Measurements from ENCODE around the gene SH3BP2. TPM values are rescaled to one million over a fixed set of nuclear protein-coding genes. Genes with fewer than 3 reads are reported as not detected.

The SH3BP2 gene
- polyA plus RNA-seq, 1 of the 3 experiments (the other 2 are of a cell fraction): 25.2 TPM

DNA sequence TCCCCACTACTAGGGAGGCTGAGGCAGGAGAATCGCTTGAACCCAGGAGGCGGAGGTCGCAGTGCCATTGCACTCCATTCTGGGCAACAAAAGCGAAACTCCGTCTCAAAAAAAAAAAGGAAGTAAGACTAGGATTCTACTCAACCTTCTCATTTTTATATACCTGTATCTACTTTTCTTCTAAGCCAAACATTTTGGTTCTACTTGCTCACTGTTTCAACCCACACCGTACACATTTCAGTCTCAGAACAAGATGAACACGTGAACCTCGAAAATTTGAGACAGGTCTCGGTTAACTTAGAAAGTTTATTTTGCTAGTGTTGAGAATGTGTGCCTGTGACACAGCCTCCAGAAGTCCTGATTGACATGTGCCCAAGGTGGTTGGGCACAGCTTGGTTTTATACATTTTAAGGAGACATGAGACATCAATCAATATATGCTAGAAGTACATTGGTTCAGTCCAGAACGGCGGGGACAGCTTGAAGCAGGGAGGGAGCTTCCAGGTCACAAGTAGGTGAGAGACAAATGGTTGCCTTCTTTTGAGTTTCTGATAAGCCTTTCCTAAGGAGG, 54.5 kb downstream of the SH3BP2 start:
- DNase-seq: no peak
- 96% methylated on average over 11 of the region's 11 CpGs for WGBS (ENCODE audit: low lambda C conversion rate)
- Histone ChIP-seq H3K9ac (no peak overlapping the region), H3K4me3 (ENCODE audit: low read depth in 2 of 2, low read length in 1 of 2) (no peak overlapping the region), H3K27me3 (ENCODE audit: insufficient read depth) (no peaks in the 10 kb centered on the region), H3K9me3 (no peaks in the 10 kb centered on the region), H2AFZ (ENCODE audit: low read depth) (no peak overlapping the region), H3K79me2 (ENCODE audit: insufficient read depth) (peaks cover 84% of the 10 kb centered on the region), H3K4me1 (ENCODE audit: control insufficient read depth in 1 of 2, insufficient read depth in 2 of 2, low read depth in 1 of 2, low read length in 1 of 2) (peaks cover 0 to 16% of the 10 kb centered on the region in 2 experiments; a peak in 3 of 4 replicates), H3K27ac (ENCODE audit: low read depth in 2 of 2, low read length in 1 of 2) (no peak overlapping the region), H3K4me2 (peak overlapping the region; percentile 3; the same call in 1 of the 2 replicates), H3K9me2 (no peaks in the 10 kb centered on the region), H3K36me3 (replicated peaks in 1 of 2; ENCODE audit: control insufficient read depth in 1 of 2, insufficient read depth in 2 of 2, low read length in 1 of 2) (no peaks in the 10 kb centered on the region), H3F3A (replicated peaks; ENCODE audit: insufficient read depth) (peaks cover 20% of the 10 kb centered on the region), H4K20me1 (ENCODE audit: insufficient read depth) (peaks cover 74% of the 10 kb centered on the region)
- ChIA-PET POLR2A (interaction anchor here (1.2 kb wide), 1 partner anchor 39 kb away, joined by 3 read pairs; no protein-coding TSS in a partner anchor), CTCF (interaction anchor here (1.3 kb wide), 1 partner anchor 107 kb away, joined by 3 read pairs; no protein-coding TSS in a partner anchor)
- no peak for TF ChIP-seq NRF1 (IDR thresholded peaks at IDR 0.05; ENCODE audit: low read depth, low read length)
- TF ChIP-seq, protein P1, sequence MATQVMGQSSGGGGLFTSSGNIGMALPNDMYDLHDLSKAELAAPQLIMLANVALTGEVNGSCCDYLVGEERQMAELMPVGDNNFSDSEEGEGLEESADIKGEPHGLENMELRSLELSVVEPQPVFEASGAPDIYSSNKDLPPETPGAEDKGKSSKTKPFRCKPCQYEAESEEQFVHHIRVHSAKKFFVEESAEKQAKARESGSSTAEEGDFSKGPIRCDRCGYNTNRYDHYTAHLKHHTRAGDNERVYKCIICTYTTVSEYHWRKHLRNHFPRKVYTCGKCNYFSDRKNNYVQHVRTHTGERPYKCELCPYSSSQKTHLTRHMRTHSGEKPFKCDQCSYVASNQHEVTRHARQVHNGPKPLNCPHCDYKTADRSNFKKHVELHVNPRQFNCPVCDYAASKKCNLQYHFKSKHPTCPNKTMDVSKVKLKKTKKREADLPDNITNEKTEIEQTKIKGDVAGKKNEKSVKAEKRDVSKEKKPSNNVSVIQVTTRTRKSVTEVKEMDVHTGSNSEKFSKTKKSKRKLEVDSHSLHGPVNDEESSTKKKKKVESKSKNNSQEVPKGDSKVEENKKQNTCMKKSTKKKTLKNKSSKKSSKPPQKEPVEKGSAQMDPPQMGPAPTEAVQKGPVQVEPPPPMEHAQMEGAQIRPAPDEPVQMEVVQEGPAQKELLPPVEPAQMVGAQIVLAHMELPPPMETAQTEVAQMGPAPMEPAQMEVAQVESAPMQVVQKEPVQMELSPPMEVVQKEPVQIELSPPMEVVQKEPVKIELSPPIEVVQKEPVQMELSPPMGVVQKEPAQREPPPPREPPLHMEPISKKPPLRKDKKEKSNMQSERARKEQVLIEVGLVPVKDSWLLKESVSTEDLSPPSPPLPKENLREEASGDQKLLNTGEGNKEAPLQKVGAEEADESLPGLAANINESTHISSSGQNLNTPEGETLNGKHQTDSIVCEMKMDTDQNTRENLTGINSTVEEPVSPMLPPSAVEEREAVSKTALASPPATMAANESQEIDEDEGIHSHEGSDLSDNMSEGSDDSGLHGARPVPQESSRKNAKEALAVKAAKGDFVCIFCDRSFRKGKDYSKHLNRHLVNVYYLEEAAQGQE (IDR thresholded peaks at IDR 0.05; ENCODE audit: low read depth, low read length): no peak
- no peak for TF ChIP-seq EP300 (IDR thresholded peaks at IDR 0.05; ENCODE audit: borderline replicate concordance in 1 of 2, low read depth in 1 of 2, low read length in 1 of 2)
- no peak for TF ChIP-seq JUND (IDR thresholded peaks at IDR 0.05)
- TF ChIP-seq FOXM1 (IDR thresholded peaks at IDR 0.05; ENCODE audit: low read depth): no peak
- no peak for TF ChIP-seq POLR2AphosphoS5 (IDR thresholded peaks at IDR 0.05; ENCODE audit: low read depth, low read length)
- TF ChIP-seq TEAD4 (IDR thresholded peaks at IDR 0.05; ENCODE audit: borderline replicate concordance, insufficient read depth): no peak
- TF ChIP-seq, protein P2, sequence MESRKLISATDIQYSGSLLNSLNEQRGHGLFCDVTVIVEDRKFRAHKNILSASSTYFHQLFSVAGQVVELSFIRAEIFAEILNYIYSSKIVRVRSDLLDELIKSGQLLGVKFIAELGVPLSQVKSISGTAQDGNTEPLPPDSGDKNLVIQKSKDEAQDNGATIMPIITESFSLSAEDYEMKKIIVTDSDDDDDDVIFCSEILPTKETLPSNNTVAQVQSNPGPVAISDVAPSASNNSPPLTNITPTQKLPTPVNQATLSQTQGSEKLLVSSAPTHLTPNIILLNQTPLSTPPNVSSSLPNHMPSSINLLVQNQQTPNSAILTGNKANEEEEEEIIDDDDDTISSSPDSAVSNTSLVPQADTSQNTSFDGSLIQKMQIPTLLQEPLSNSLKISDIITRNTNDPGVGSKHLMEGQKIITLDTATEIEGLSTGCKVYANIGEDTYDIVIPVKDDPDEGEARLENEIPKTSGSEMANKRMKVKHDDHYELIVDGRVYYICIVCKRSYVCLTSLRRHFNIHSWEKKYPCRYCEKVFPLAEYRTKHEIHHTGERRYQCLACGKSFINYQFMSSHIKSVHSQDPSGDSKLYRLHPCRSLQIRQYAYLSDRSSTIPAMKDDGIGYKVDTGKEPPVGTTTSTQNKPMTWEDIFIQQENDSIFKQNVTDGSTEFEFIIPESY (IDR thresholded peaks at IDR 0.05; ENCODE audit: borderline replicate concordance, low read depth): no peak
- no peak for TF ChIP-seq RCOR1 (IDR thresholded peaks at IDR 0.05; ENCODE audit: low read length)
- no peak for TF ChIP-seq SMC3 (IDR thresholded peaks at IDR 0.05; ENCODE audit: low read depth, low read length)

DNA sequence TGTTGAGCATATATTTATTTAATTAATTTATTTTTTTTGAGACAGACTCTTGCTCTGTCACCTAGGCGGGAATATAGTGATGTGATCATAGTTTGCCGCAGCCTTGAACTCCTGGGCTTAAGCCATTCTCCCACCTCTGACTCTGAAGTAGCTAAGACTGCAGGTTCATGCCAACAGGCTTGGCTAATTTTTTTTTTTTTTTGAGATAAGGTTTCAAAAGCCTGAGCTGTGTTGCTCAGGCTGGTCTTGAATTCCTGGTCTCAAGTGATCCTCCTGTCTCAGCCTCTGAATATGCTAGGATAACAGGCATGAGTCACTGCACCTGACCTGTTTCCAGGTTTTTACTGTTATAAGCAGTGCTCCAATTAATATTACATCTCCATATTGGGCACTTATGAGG, 55.6 kb downstream of the SH3BP2 start:
- Histone ChIP-seq H3K9me2 (no peaks in the 10 kb centered on the region), H3K36me3 (replicated peaks in 1 of 2; ENCODE audit: control insufficient read depth in 1 of 2, insufficient read depth in 2 of 2, low read length in 1 of 2) (peaks cover 0 to 1% of the 10 kb centered on the region in 2 experiments), H3F3A (replicated peaks; ENCODE audit: insufficient read depth) (peaks cover 20% of the 10 kb centered on the region), H3K27ac (ENCODE audit: low read depth in 2 of 2, low read length in 1 of 2) (no peak overlapping the region), H3K79me2 (ENCODE audit: insufficient read depth) (peaks cover 95% of the 10 kb centered on the region), H4K20me1 (ENCODE audit: insufficient read depth) (peaks cover 85% of the 10 kb centered on the region), H3K4me2 (no peak overlapping the region), H2AFZ (ENCODE audit: low read depth) (no peak overlapping the region), H3K9ac (no peak overlapping the region), H3K9me3 (no peaks in the 10 kb centered on the region), H3K4me1 (ENCODE audit: control insufficient read depth in 1 of 2, insufficient read depth in 2 of 2, low read depth in 1 of 2, low read length in 1 of 2) (peaks cover 0 to 10% of the 10 kb centered on the region in 2 experiments; a peak in 3 of 4 replicates), H3K27me3 (ENCODE audit: insufficient read depth) (no peaks in the 10 kb centered on the region), H3K4me3 (ENCODE audit: low read depth in 2 of 2, low read length in 1 of 2) (no peak overlapping the region)
- POLR2A ChIA-PET: interaction anchor here (0.6 kb wide), 1 partner anchor 456 kb away, joined by 3 read pairs; no protein-coding TSS in a partner anchor
- TF ChIP-seq, protein P3, sequence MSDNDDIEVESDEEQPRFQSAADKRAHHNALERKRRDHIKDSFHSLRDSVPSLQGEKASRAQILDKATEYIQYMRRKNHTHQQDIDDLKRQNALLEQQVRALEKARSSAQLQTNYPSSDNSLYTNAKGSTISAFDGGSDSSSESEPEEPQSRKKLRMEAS (IDR thresholded peaks at IDR 0.05; ENCODE audit: low read depth): no peak
- TF ChIP-seq, protein P1 (IDR thresholded peaks at IDR 0.05; ENCODE audit: low read depth, low read length): no peak
- CTCF ChIA-PET: interaction anchor here (0.9 kb wide), 1 partner anchor 37 kb away, joined by 3 read pairs; no protein-coding TSS in a partner anchor
- 98% methylated on average over 2 of the region's 2 CpGs for WGBS (ENCODE audit: low lambda C conversion rate)
- DNase-seq: no peak

Data from SK-N-SH (cell line).